GM19438 (cell line): ENCODE data around the gene GPX1.
"Not testable (repeated sequence)": the region's sequence is repeated elsewhere in the genome, so short reads cannot be mapped to it uniquely, and the experiment has no call there.

Source experiments
- ATAC-seq: cut with Tn5 transposase; IDR thresholded peaks from one replicate; pipeline ENCODE4 v1.9.1; 2021; ENCODE audit warnings: low read depth; ENCODE audit not compliant: unreplicated experiment

The GPX1 gene

DNA sequence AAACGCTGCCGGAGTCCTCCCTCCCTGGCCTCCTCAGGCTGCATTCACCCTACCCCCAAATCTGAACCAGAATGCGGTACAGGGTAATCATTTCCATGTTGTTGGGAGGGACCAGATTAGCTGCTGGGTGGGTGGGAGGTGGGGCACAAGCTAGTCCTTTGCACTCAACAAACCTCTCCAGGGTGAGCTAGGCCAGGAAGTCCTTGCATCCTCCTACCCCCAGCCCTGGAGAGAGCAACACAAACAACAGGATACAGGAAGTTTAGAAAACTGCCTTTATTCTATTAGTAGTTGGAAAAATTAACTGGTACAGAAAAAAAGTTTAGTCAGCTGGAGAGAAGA, 702 bp upstream of the GPX1 start:
- peak; percentile 6 for ATAC-seq

DNA sequence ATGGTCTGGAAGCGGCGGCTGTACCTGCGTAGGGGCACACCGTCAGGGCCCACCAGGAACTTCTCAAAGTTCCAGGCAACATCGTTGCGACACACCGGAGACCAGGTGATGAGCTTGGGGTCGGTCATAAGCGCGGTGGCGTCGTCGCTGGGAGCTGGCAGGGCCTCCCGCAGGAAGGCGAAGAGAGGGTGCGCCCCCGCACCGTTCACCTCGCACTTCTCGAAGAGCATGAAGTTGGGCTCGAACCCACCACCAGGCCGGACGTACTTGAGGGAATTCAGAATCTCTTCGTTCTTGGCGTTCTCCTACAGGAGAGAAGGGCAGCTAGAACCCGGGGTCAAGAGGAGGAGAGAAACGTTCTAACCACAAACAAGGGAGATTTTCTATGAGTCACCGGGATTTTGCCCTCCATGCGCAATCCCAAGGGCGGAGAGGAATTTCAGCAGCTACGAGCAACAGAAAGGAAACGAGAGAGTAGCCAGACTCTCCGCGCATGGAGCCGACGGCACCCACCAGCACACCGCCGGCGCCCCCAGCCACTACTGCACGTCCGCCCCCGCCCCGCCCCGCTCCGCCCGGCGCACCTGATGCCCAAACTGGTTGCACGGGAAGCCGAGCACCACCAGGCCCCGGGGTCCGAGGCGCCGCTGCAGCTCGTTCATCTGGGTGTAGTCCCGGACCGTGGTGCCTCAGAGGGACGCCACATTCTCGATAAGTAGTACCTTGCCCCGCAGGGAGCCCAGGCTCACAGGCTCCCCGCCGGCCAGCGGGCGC, 523 bp downstream of the GPX1 start:
- peak; percentile 20 for ATAC-seq

DNA sequence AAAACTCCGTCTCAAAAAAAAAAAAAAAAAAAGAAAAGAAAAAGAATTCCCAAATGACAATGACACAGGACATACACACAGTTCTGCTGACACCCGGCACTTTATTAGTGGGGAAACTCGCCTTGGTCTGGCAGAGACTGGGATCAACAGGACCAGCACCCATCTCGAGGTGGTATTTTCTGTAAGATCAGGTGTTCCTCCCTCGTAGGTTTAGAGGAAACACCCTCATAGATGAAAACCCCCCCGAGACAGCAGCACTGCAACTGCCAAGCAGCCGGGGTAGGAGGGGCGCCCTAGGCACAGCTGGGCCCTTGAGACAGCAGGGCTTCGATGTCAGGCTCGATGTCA, 1.1 kb downstream of the GPX1 start:
- not testable (repeated sequence) for ATAC-seq

DNA sequence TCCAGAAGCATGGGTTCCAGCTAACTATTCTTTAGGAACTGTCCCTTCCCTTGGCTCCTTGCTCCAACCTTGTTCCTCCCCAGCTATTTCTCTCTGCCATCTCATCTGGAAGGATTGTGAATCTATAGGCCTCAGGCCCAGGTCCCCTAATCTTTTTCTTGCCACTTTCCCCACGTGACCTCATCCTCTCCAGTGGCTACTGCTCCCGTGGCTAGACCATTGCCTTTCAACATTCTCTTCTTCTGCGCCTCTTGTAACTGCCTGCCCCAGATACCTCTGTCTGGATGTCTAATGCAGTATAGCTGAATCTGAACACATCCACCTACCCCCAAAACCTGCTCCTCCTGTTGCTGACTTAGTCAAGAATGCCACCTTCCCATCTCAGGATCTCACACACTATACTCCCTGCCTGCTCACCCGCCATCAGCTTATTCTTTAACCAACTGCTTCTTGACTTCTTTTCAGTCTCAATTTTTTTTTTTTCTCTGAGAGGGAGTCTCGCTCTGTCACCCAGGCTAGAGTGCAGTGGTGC, 5.2 kb downstream of the GPX1 start:
- ATAC-seq: no peak

DNA sequence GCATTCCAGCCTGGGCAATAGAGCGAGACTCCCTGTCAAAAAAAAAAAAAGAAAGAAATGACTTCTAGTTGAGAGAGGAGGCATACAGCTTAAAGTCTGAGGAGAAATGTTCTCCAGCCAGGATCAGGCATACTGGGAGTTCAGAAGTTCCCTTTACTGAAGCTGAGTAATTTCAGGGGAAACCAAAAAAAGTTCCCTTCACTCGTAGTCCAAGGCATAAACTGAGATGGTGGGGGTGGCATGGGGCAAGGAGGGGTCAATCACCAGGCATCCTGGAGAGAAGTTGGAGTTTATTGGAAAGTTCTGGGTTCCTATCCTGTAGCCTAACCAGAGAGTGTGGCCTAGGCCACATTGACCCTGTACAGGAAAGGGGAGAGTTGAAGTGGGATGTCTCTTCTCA, 5.9 kb downstream of the GPX1 start:
- no peak for ATAC-seq

GRCh38 chr3:49351521-49352011, 6.6 kb downstream of the GPX1 start:
- no peak for ATAC-seq

GRCh38 chr3:49349348-49350114, 8.6 kb downstream of the GPX1 start:
- no peak for ATAC-seq

- not testable (repeated sequence) for ATAC-seq
Measured at GRCh38 chr3:49348361-49348760, 9.8 kb downstream of the GPX1 start.

DNA sequence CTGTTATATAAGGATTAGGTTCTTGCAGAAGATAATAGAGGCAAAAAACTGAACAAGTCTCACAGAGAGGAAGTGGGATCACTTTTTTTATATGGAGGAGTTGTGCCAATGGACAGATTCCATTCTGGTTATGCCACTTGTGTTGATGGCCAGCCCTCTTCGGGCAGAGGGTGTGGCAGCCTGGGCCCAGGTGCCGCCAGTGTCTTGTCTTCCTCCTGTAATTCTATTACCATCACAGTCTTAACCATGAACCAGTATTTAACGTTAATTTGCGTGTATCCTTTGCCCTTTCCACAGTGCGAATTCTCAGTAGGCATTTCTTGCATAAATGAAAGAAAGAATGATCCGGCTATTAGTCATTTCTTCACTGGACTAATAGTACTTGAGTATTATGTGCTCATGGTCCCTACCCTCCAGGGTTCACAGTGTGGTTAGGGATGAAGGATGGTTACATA, 11.3 kb downstream of the GPX1 start:
- no peak for ATAC-seq

DNA sequence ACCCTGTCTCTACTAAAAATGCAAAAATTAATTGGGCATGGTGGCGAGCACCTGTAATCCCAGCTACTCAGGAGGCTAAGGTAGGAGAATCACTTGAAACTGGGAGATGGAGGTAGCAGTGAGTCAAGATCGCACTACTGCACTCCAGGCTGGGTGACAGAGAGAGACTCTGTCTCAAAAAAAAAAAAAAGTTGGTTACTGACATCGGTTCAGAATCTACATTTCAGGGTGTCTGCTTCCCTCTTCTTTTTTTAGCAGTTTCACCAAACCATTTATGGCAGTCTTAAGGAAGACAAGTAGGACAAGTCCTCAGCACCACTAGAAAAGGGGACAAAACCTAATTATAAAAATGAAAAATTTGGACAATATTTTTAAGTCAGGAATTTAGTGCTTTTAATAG, 15.0 kb downstream of the GPX1 start:
- no peak for ATAC-seq

DNA sequence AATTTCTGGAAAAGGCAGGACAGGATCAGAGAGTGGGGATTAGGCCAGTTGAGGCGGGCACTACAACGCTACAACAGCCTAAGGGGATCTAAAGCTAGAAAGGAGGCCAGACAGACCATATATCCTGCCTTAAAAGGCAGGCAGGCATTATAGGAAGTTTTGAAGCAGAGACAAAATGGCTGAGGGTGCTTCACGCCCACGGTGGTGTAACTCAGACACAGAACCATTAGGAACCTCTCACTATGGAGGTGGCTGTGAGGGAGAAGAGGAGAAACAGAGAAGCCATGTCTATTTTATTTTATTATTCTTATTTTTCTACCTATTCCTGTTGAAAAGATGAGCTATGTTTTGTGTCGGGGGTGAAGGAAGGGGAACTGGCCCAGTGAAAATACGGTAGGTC, 16.2 kb downstream of the GPX1 start:
- ATAC-seq: no peak

DNA sequence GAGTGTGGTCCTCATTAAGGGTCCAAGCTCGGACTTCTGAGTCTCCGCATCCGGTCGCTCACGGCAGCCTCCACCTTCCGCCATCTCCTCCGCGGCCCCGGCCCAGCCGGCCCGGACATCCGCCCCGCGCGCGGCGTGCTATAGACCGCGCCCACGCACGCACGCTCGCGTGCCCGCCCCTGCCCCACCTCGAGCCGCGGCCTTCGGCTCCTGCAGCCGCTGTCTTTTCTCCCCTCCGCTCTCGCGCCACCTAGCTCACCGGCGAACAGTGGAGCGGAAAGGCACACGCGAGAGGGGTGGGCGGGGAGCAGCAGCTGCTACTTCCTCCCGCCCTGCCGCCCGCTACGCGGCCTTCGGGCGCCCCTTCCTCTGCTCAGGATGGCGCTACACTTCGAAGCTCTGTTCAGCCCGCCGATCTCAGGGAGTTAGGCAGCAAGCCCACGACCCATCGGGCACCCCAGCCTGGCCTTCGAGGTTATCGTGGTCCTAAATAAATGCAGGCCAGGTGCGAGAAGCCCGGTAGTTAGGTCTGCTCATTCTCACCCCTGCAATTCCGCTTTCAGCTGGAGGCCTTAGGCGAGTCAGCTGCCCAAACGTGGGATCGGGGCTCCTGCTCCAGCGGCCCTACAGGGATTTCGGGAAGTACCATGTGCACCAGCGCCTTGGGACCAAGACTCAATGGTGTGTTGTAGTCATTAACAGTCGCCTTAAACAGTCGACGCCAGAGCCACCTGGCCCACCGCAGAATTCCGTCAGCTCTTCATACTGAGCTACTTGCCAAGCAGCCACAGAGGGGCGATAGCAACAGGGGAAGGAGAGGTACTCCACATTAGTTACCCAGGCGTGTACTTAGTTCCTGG, 18.0 kb downstream of the GPX1 start, which contains the start of gene USP4:
USP4 (minus strand) TSS at position 113 of the 860 bp plus-strand sequence; CDS start at position 84, 29 bp downstream.
- peak; percentile 70 for ATAC-seq

GRCh38 chr3:49339581-49339940, 18.6 kb downstream of the GPX1 start:
- ATAC-seq: peak; percentile 4

- ATAC-seq: no peak
Measured at GRCh38 chr3:49333916-49334633, 24.1 kb downstream of the GPX1 start.

DNA sequence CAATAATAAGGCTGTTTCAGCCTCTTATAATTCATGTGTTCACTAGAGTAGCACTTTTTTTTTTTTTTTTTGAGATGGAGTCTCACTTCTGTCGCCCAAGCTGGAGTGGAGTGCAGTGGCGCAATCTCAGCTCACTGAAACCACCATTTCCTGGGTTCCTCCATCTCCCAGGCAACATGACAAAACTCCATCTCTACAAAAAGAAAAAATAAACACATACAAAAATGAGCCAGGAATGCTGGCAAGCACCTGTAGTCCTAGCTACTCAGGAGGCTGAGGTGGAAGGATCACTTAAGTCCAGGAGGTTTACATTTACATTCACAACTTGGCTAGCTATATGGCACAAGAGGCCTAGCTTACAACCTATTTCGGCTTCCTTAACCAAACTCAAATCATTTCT, 25.1 kb downstream of the GPX1 start:
- ATAC-seq: no peak

DNA sequence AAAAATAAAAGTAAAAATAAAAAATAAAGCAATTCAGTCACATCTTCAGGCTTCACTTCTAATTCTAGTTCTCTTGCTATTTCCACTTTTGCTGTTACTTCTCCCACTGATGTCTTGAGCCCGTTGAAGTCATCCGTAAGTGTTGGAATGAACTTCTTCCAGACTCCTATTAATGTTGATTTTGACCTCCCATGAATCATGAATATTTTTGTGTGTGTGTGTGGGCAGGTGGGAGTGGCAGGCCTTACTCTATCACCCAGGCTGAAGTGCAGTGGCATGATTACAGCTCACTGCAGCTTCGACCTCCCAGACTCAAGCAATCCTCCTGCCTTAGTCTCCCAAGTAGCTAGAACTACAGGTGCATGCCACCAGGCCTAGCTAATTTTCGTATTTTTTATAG, 29.0 kb downstream of the GPX1 start:
- ATAC-seq: no peak

DNA sequence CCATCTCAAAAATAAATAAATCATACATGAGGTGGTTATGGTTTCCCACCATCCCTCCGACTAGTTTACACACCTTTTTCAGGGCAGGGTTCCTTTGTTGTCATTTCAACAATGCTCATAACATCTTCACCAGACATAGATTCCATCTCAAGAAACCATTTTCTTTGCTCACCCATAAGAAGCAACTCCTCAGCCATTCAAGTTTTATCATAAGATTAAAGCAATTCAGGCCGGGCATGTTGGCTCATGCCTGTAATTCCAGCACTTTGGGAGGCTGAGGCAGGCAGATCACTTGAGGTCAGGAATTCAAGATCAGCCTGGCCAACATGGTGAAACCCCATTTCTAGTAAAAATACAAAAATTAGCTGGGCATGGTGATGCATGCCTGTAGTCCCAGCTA, 29.8 kb downstream of the GPX1 start:
- not testable (repeated sequence) for ATAC-seq

DNA sequence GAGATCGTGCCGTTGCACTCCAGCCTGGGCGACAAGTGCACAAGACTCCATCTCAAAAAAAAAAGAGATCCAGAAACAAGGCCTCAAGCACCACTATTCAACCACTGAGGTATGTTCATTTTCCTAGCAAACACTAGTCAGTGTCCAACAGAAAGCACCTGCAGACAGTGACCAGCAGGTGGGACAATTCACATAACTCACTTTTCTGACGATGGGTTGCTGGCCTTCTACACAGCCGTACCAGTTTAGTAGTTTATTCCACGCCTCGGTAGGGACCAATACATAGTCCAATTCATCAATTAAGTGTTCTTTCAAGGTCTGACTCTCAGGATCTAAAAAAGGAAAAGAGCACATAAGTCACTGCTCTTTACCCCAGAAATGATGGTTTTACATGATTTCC, 30.7 kb downstream of the GPX1 start:
- ATAC-seq: no peak

DNA sequence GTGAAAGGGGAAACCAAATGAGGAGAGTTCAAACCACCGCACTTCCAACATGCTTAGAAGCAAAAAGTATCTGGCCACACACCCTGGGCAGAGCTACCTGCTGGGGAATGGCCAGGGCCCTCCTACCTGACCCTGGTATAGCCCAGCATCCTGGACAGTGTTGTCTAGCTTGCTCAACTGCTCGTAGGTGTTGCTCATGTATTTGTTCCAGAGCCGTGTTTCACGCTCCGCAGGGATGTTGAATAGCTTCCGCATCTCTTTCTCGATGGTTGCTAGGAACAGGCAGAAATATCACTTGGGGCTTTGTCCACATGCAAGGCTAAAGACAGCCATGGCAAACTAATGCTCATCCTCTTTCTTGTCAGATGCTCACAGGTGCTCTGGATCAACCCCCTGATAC, 33.4 kb downstream of the GPX1 start:
- ATAC-seq: no peak
